Kidney (tissue), 14 donors: ENCODE results near the gene PLCB2. TPM values are rescaled to one million over a fixed set of nuclear protein-coding genes. Genes with fewer than 3 reads are reported as not detected.
A peak's percentile ranks its signal among the peaks of the same experiment; 100 is the strongest.

ENCODE experiments used
- DNase-seq, 5 donors: peaks; one replicate each; pipeline ENCODE4 v3.0.0-alpha.2; 2013 to 2020
- FAIRE-seq: peaks from 2 replicates; lab custom pipeline; 2012; peaks lifted over from hg19 to GRCh38; lab: Jason Lieb, UNC
- H3K27ac ChIP-seq, 2 donors: one replicate each; pipeline ENCODE4 v1.7.0; 2013; ENCODE audit warnings: low read depth in 2 of 2, low read length in 2 of 2, inconsistent platforms in 1 of 2
- H3K27me3 ChIP-seq: one replicate; pipeline ENCODE4 v1.7.1; 2013; ENCODE audit warnings: low read length, inconsistent platforms; ENCODE audit not compliant: control insufficient read depth, insufficient read depth
- H3K36me3 ChIP-seq, 3 donors: one replicate each; pipeline versions ENCODE4 v1.7.0 to v1.7.1; 2013; ENCODE audit warnings: low read length in 3 of 3, control low read depth in 1 of 3, inconsistent platforms in 1 of 3; ENCODE audit not compliant: insufficient read depth in 3 of 3, control insufficient read depth in 2 of 3
- H3K4me1 ChIP-seq, 3 donors: one replicate each; pipeline versions ENCODE4 v1.7.0 to v1.7.1; 2013; ENCODE audit warnings: low read length in 3 of 3, inconsistent platforms in 1 of 3, low read depth in 1 of 3; ENCODE audit not compliant: control insufficient read depth in 2 of 3, insufficient read depth in 2 of 3
- H3K4me3 ChIP-seq, 3 donors: one replicate each; pipeline versions ENCODE4 v1.7.0 to v1.8.1; 2013; ENCODE audit warnings: low read length in 3 of 3, control low read depth in 1 of 3, inconsistent platforms in 1 of 3
- H3K9ac ChIP-seq, 3 donors: one replicate each; pipeline versions ENCODE4 v1.7.0 to v1.7.1; 2013; ENCODE audit warnings: low read length in 3 of 3, control low read depth in 1 of 3, inconsistent platforms in 1 of 3
- H3K9me3 ChIP-seq, 3 donors: one replicate each; pipeline versions ENCODE4 v1.7.0 to v1.7.1; 2013; ENCODE audit warnings: low read length in 3 of 3, control low read depth in 1 of 3, inconsistent platforms in 1 of 3; ENCODE audit not compliant: control insufficient read depth in 2 of 3, insufficient read depth in 1 of 3
- intact Hi-C: fragments of 100-400 bp; cut with DNase I; formaldehyde crosslinking; loops from one replicate; pipeline ENCODE4 v1.11.1; 2022
- polyA plus RNA-seq: library from polyadenylated mRNA; stranded (reverse); fragments of 350-450 nt; fragmentation: Illumina TruSeq; extraction: RNeasy Lipid Tissue Mini Kit (QIAGEN cat#74804); gene quantifications from one replicate; pipeline ENCODE4 v1.2.3, GENCODE V29; 2014; ENCODE audit warnings: low read depth, low replicate concordance; ENCODE audit not compliant: insufficient read depth
- total RNA-seq: library from RNA; stranded (reverse); fragmentation: NEBNext Ultra II Directional; extraction: Animal tissue kit (Norgen Biotek cat#: 25700); gene quantifications from one replicate; pipeline ENCODE4 v1.2.1, GENCODE V29; 2021
- TF ChIP-seq, protein P1 (sequence below): IDR thresholded peaks from 3 replicates; pipeline ENCODE4 v1.5.1; 2012; ENCODE audit warnings: mild to moderate bottlenecking, moderate library complexity, borderline replicate concordance; ENCODE audit not compliant: insufficient read depth; ENCODE audit errors: extremely low read depth
- donor health status: control.
- donor health status: control.
- donor health status: control.
- donor health status: control.
- donor health status: control.
- donor health status: DM: yes; HTN: yes; CAD: no.
- donor health status: Normal renal cell carcinoma (clear cell type).

Gene PLCB2
- total and polyA plus RNA-seq, 2 donors from 2014 or later: 4.4 to 37.2 TPM

DNA sequence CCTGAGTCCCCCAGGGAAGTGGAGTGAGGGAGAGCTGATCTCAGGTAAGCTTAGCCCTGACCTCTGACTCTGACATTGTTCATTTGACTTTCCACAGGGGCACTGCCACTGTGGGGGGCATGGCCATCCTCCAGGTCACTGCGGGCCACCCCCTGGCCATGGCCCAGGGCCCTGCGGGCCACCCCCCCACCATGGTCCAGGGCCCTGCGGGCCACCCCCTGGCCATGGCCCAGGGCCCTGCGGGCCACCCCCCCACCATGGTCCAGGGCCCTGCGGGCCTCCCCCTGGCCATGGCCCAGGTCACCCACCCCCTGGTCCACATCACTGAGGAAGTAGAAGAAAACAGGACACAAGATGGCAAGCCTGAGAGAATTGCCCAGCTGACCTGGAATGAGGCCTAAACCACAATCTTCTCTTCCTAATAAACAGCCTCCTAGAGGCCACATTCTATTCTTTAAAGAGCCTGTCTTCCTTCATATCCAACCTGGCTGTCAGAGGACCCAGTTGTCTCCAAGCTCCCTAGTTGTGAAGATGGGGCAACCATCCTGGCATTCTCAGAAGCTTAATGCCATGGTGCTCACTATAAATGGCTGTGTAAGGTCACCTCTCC lies 48.3 kb upstream of the PLCB2 start:
- FAIRE-seq (no peak), DNase-seq (no peak)
- Histone ChIP-seq H3K9ac (no peak overlapping the region), H3K36me3 (no peaks in the 10 kb centered on the region), H3K9me3 (no peaks in the 10 kb centered on the region), H3K4me1 (peaks cover 0 to 13% (median 0%) of the 10 kb centered on the region in 3 donors), H3K4me3 (no peak overlapping the region), H3K27me3 (no peaks in the 10 kb centered on the region), H3K27ac (no peak overlapping the region)
- intact Hi-C loops: no loop called here
- TF ChIP-seq, protein P1, sequence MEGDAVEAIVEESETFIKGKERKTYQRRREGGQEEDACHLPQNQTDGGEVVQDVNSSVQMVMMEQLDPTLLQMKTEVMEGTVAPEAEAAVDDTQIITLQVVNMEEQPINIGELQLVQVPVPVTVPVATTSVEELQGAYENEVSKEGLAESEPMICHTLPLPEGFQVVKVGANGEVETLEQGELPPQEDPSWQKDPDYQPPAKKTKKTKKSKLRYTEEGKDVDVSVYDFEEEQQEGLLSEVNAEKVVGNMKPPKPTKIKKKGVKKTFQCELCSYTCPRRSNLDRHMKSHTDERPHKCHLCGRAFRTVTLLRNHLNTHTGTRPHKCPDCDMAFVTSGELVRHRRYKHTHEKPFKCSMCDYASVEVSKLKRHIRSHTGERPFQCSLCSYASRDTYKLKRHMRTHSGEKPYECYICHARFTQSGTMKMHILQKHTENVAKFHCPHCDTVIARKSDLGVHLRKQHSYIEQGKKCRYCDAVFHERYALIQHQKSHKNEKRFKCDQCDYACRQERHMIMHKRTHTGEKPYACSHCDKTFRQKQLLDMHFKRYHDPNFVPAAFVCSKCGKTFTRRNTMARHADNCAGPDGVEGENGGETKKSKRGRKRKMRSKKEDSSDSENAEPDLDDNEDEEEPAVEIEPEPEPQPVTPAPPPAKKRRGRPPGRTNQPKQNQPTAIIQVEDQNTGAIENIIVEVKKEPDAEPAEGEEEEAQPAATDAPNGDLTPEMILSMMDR: no peak

DNA sequence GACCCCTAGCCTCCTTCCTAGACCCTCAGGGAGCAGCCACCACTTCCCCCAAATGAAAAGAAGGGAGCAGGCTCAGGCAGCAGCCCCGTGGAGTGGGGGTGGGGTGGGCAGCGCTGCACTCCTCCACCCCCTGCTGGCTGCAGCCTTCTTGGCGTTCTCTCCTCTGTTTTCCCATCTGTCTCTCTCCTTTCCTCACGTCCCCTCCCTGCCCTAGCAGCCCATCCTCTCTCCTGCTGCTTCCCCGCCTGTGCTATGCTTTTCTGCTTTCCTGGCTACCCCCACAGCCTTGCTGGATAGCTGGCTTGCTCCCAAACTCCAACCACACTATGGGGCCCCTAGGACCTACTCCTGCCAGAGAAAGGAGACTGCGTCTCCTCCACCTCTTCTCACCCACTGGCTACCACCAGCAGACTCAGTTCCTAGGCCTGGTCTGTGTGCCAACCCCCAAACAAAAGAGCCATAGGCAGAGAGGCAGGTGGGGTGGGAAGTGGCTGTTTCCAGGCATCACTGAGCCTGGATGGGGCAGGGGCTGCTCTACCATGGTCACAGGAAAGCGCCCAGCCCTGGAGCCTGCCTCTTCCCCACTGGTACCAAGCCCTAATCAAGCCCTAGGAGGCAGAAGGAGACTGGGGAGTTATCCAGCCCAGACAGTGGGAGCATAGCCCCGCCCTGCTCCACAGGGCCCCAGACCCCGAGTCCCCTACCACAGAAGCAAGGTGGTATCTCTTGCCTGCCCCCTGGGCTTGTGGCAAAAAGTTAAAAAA lies 46.9 kb upstream of the PLCB2 start:
- intact Hi-C loops: no loop called here
- Histone ChIP-seq H3K4me1 (peaks cover 0 to 13% (median 0%) of the 10 kb centered on the region in 3 donors), H3K9me3 (no peaks in the 10 kb centered on the region), H3K9ac (no peak overlapping the region), H3K4me3 (no peak overlapping the region), H3K36me3 (no peaks in the 10 kb centered on the region), H3K27ac (no peak overlapping the region), H3K27me3 (no peaks in the 10 kb centered on the region)
- peak in 1 of 5 donors; percentile 46 for DNase-seq
- TF ChIP-seq, protein P1: peak; percentile 17
- no peak for FAIRE-seq

DNA sequence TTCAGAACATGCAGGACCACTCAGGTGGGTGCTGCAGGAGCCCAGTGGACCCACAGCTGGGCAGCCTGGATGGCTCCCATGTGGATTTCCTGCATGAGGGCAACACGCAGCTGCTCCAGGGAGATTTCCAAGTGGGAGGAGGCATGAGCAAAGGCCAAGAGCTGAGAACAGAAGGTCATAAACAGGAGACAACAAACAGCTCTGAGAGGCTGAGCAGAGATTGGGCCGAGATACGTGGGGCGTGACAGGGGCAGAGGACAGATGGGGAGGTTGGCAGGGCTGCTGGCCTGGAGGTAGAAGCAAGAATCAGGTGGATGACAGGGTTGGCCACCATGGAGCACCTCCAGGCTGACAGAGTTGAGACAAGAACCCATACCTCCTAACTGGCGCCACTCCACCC lies 46.0 kb upstream of the PLCB2 start:
- Histone ChIP-seq H3K4me3 (no peak overlapping the region), H3K4me1 (peaks cover 0 to 12% (median 0%) of the 10 kb centered on the region in 3 donors), H3K36me3 (no peaks in the 10 kb centered on the region), H3K9me3 (no peaks in the 10 kb centered on the region), H3K9ac (no peak overlapping the region), H3K27me3 (no peaks in the 10 kb centered on the region), H3K27ac (no peak overlapping the region)
- FAIRE-seq (no peak), DNase-seq (peak in 1 of 5 donors; percentile 49)
- TF ChIP-seq, protein P1: no peak
- intact Hi-C loops: no loop called here
